Measurements from ENCODE around the gene RAD51B.
"Not testable (repeated sequence)": the region's sequence is repeated elsewhere in the genome, so short reads cannot be mapped to it uniquely, and the experiment has no call there.

The RAD51B gene

GRCh38 chr14:68085742-68086141, 266.2 kb downstream of the RAD51B start:
- H3K9me3 ChIP-seq (ENCODE audit: low read depth, low read length) = no peaks in the 10 kb centered on the region
- no peak overlapping the region for H3K27ac ChIP-seq
- no peak overlapping the region for H3K9ac ChIP-seq (ENCODE audit: insufficient read length)
- no peak overlapping the region for H3K4me3 ChIP-seq
- TF ChIP-seq EZH2 (IDR thresholded peaks at IDR 0.05) (no peak), FOXP2 (optimal IDR thresholded peaks at IDR 0.05; ENCODE audit: control extremely low read depth, extremely low read length, insufficient read depth) (no peak), POLR2AphosphoS5 (IDR thresholded peaks at IDR 0.05; ENCODE audit: borderline replicate concordance, low read depth, low read length) (no peak)
- no peaks in the 10 kb centered on the region for H3K36me3 ChIP-seq (ENCODE audit: insufficient read depth, low read length)
- DNase-seq (ENCODE audit: low read depth, low spot score) = no peak

GRCh38 chr14:68088451-68088854, 268.9 kb downstream of the RAD51B start:
- Histone ChIP-seq H3K36me3 (ENCODE audit: insufficient read depth, low read length) (no peaks in the 10 kb centered on the region), H3K9me3 (ENCODE audit: low read depth, low read length) (no peaks in the 10 kb centered on the region), H3K4me3 (peak overlapping the region; percentile 59; the same call in 1 of the 2 replicates), H3K27ac (peak overlapping the region; percentile 73), H3K9ac (ENCODE audit: insufficient read length) (no peak overlapping the region)
- TF ChIP-seq POLR2AphosphoS5 (IDR thresholded peaks at IDR 0.05; ENCODE audit: borderline replicate concordance, low read depth, low read length) = no peak
- no peak for TF ChIP-seq FOXP2 (optimal IDR thresholded peaks at IDR 0.05; ENCODE audit: control extremely low read depth, extremely low read length, insufficient read depth)
- DNase-seq (ENCODE audit: low read depth, low spot score) = no peak

- peak overlapping the region; percentile 59 for H3K4me3 ChIP-seq
- no peaks in the 10 kb centered on the region for H3K36me3 ChIP-seq (ENCODE audit: insufficient read depth, low read length)
- no peak for DNase-seq (ENCODE audit: low read depth, low spot score)
- TF ChIP-seq EZH2 (IDR thresholded peaks at IDR 0.05) (no peak), FOXP2 (optimal IDR thresholded peaks at IDR 0.05; ENCODE audit: control extremely low read depth, extremely low read length, insufficient read depth) (no peak), POLR2AphosphoS5 (IDR thresholded peaks at IDR 0.05; ENCODE audit: borderline replicate concordance, low read depth, low read length) (no peak)
- H3K9me3 ChIP-seq (ENCODE audit: low read depth, low read length) = no peaks in the 10 kb centered on the region
- no peak overlapping the region for H3K9ac ChIP-seq (ENCODE audit: insufficient read length)
- peak overlapping the region; percentile 73 for H3K27ac ChIP-seq
Measured at GRCh38 chr14:68089146-68089731, 269.7 kb downstream of the RAD51B start.

- DNase-seq (ENCODE audit: low read depth, low spot score) = no peak
- TF ChIP-seq POLR2AphosphoS5 (IDR thresholded peaks at IDR 0.05; ENCODE audit: borderline replicate concordance, low read depth, low read length) = no peak
- no peak for TF ChIP-seq FOXP2 (optimal IDR thresholded peaks at IDR 0.05; ENCODE audit: control extremely low read depth, extremely low read length, insufficient read depth)
- no peak for TF ChIP-seq EZH2 (IDR thresholded peaks at IDR 0.05)
- no peak overlapping the region for H3K27ac ChIP-seq
- H3K9me3 ChIP-seq (ENCODE audit: low read depth, low read length) = no peaks in the 10 kb centered on the region
- H3K4me3 ChIP-seq = no peak overlapping the region
- H3K36me3 ChIP-seq (ENCODE audit: insufficient read depth, low read length) = no peaks in the 10 kb centered on the region
- no peak overlapping the region for H3K9ac ChIP-seq (ENCODE audit: insufficient read length)
Measured at GRCh38 chr14:68094158-68094557, 274.6 kb downstream of the RAD51B start.

- TF ChIP-seq POLR2AphosphoS5 (IDR thresholded peaks at IDR 0.05; ENCODE audit: borderline replicate concordance, low read depth, low read length) = no peak
- TF ChIP-seq EZH2 (IDR thresholded peaks at IDR 0.05) = no peak
- no peak for TF ChIP-seq FOXP2 (optimal IDR thresholded peaks at IDR 0.05; ENCODE audit: control extremely low read depth, extremely low read length, insufficient read depth)
- Histone ChIP-seq H3K9ac (ENCODE audit: insufficient read length) (no peak overlapping the region), H3K4me3 (no peak overlapping the region), H3K9me3 (ENCODE audit: low read depth, low read length) (no peaks in the 10 kb centered on the region), H3K36me3 (ENCODE audit: insufficient read depth, low read length) (no peaks in the 10 kb centered on the region), H3K27ac (no peak overlapping the region)
- DNase-seq (ENCODE audit: low read depth, low spot score) = no peak
Measured at GRCh38 chr14:68094752-68095151, 275.2 kb downstream of the RAD51B start.

GRCh38 chr14:68097727-68098126, 278.1 kb downstream of the RAD51B start:
- no peak for TF ChIP-seq FOXP2 (optimal IDR thresholded peaks at IDR 0.05; ENCODE audit: control extremely low read depth, extremely low read length, insufficient read depth)
- no peak for TF ChIP-seq POLR2AphosphoS5 (IDR thresholded peaks at IDR 0.05; ENCODE audit: borderline replicate concordance, low read depth, low read length)
- TF ChIP-seq EZH2 (IDR thresholded peaks at IDR 0.05) = no peak
- Histone ChIP-seq H3K4me3 (no peak overlapping the region), H3K9ac (ENCODE audit: insufficient read length) (no peak overlapping the region), H3K27ac (no peak overlapping the region), H3K9me3 (ENCODE audit: low read depth, low read length) (no peaks in the 10 kb centered on the region; the same call in 1 of the 2 replicates), H3K36me3 (ENCODE audit: insufficient read depth, low read length) (no peaks in the 10 kb centered on the region)
- no peak for DNase-seq (ENCODE audit: low read depth, low spot score)

GRCh38 chr14:68098834-68099233, 279.3 kb downstream of the RAD51B start:
- Histone ChIP-seq H3K36me3 (ENCODE audit: insufficient read depth, low read length) (no peaks in the 10 kb centered on the region), H3K27ac (no peak overlapping the region), H3K9me3 (ENCODE audit: low read depth, low read length) (no peaks in the 10 kb centered on the region; the same call in 1 of the 2 replicates), H3K9ac (ENCODE audit: insufficient read length) (no peak overlapping the region), H3K4me3 (no peak overlapping the region)
- TF ChIP-seq EZH2 (IDR thresholded peaks at IDR 0.05) (no peak), FOXP2 (optimal IDR thresholded peaks at IDR 0.05; ENCODE audit: control extremely low read depth, extremely low read length, insufficient read depth) (no peak), POLR2AphosphoS5 (IDR thresholded peaks at IDR 0.05; ENCODE audit: borderline replicate concordance, low read depth, low read length) (no peak)
- DNase-seq (ENCODE audit: low read depth, low spot score) = no peak

- no peak for DNase-seq (ENCODE audit: low read depth, low spot score)
Measured at GRCh38 chr14:68099495-68100045, 280.0 kb downstream of the RAD51B start.

GRCh38 chr14:68101715-68102301, 282.2 kb downstream of the RAD51B start:
- H3K4me3 ChIP-seq; H3K9me3 ChIP-seq (ENCODE audit: low read depth, low read length); H3K36me3 ChIP-seq (ENCODE audit: insufficient read depth, low read length); H3K27ac ChIP-seq; H3K9ac ChIP-seq (ENCODE audit: insufficient read length); DNase-seq (ENCODE audit: low read depth, low spot score): not testable (repeated sequence)

More at GRCh38 chr14:68099495-68100045, 280.0 kb downstream of the RAD51B start:
- H3K36me3 ChIP-seq (ENCODE audit: insufficient read depth, low read length) = no peaks in the 10 kb centered on the region
- no peak overlapping the region for H3K27ac ChIP-seq
- no peak for TF ChIP-seq EZH2 (IDR thresholded peaks at IDR 0.05)
- TF ChIP-seq FOXP2 (optimal IDR thresholded peaks at IDR 0.05; ENCODE audit: control extremely low read depth, extremely low read length, insufficient read depth) = no peak
- TF ChIP-seq POLR2AphosphoS5 (IDR thresholded peaks at IDR 0.05; ENCODE audit: borderline replicate concordance, low read depth, low read length) = no peak
- no peaks in the 10 kb centered on the region; the same call in 1 of the 2 replicates for H3K9me3 ChIP-seq (ENCODE audit: low read depth, low read length)
- no peak overlapping the region for H3K9ac ChIP-seq (ENCODE audit: insufficient read length)
- H3K4me3 ChIP-seq = no peak overlapping the region
